Tibial nerve (tissue), 3 donors: Measurements from ENCODE around the gene SLC2A6.

Source experiments
- POLR2A ChIP-seq, 2 donors: fragments of 450-650 bp; IDR thresholded peaks; one replicate each; pipeline ENCODE4 v1.6.1; 2017; ENCODE audit warnings: antibody characterized with exemption in 2 of 2, mild to moderate bottlenecking in 2 of 2, moderate library complexity in 2 of 2
- TF ChIP-seq, protein P1 (sequence below), 5 experiments: fragments of 200-600 bp in 3 of 5; fragments of 450-650 bp in 2 of 5; sonication (generic) in 3 of 5; IDR thresholded peaks; one replicate each; pipeline ENCODE4 v1.5.1; 2016 to 2019; ENCODE audit warnings: antibody characterized with exemption in 5 of 5, mild to moderate bottlenecking in 3 of 5, moderate library complexity in 2 of 5

DNA sequence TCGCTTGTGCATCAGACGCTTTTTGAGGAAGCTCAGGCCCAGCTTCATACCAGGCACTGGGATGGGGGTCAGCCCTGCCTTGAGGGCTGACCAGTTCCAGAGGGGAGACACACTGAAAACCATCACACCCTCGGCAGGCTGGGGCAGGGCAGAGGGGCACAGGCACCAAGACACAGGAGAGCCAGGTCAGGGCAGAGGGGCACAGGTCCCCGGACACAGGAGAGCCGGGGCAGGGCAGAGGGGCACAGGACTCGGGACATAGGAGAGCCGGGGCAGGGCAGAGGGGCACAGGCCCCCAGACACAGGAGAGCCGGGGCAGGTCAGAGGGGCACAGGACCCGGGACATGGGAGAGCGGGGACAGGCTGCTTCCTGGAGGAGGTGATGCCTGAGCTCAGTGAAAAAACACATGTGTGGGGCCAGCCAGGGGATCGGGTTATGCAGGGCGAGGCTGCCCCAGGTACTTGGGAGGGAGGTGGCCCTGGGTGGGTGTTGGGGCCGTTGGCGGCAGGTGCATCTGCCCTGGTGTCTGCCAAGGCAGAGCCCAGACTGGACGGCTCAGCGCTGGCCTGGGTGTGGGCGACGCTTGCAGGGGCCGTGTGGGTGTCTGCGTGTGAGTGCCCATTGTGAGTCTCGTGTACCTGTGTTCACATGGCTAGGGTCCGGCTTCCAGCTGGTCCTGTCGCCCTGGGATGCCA lies 15.1 kb upstream of the SLC2A6 start:
- TF ChIP-seq, protein P1, sequence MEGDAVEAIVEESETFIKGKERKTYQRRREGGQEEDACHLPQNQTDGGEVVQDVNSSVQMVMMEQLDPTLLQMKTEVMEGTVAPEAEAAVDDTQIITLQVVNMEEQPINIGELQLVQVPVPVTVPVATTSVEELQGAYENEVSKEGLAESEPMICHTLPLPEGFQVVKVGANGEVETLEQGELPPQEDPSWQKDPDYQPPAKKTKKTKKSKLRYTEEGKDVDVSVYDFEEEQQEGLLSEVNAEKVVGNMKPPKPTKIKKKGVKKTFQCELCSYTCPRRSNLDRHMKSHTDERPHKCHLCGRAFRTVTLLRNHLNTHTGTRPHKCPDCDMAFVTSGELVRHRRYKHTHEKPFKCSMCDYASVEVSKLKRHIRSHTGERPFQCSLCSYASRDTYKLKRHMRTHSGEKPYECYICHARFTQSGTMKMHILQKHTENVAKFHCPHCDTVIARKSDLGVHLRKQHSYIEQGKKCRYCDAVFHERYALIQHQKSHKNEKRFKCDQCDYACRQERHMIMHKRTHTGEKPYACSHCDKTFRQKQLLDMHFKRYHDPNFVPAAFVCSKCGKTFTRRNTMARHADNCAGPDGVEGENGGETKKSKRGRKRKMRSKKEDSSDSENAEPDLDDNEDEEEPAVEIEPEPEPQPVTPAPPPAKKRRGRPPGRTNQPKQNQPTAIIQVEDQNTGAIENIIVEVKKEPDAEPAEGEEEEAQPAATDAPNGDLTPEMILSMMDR (IDR thresholded peaks at IDR 0.05): no peak
- TF ChIP-seq POLR2A (IDR thresholded peaks at IDR 0.05): no peak
